Erythroblast (primary cell): Measurements from ENCODE around the gene RANBP9.

Experiments used
- DNase-seq, 2 experiments: peaks; one replicate each; lab custom pipeline; 2025; lab: John Stamatoyannopoulos, UW
- GATA1 ChIP-seq: IDR thresholded peaks from 2 replicates; pipeline ENCODE4 v1.6.1; 2011; ENCODE audit warnings: low read depth, mild to moderate bottlenecking, control low read depth, low read length, moderate library complexity
- POLR2A ChIP-seq: IDR thresholded peaks from 2 replicates; pipeline ENCODE4 v1.6.1; 2011; ENCODE audit warnings: mild to moderate bottlenecking, low read length

RANBP9 gene

GRCh38 chr6:13700232-13700631 lies 11.4 kb downstream of the RANBP9 start:
- no peak for DNase-seq
- TF ChIP-seq GATA1 (no peak), POLR2A (no peak)

- DNase-seq: no peak
- TF ChIP-seq GATA1: no peak
Observed at GRCh38 chr6:13698715-13699114, 12.9 kb downstream of the RANBP9 start.

DNA sequence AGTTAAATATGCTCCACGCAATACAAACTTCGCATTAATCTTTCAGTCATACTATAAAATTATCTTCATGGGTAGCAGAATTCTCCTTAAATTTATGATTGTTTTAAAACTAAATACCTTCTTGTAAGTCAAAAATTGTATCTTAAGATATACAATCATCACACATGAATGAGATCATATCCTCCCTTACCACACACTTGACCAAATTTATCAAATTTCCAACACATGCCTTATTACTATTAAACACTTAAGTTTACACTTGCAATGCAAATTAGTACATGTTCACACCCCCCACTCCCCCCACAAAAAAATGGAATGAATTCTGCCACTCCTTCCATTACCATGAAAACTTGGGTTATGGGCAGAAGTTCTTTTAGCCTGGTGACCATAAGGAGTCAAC lies 13.8 kb downstream of the RANBP9 start:
- DNase-seq: no peak
- no peak for TF ChIP-seq POLR2A

- TF ChIP-seq GATA1: no peak
- TF ChIP-seq POLR2A: no peak
Observed at GRCh38 chr6:13696226-13696625, 15.4 kb downstream of the RANBP9 start.

GRCh38 chr6:13695252-13695651 lies 16.4 kb downstream of the RANBP9 start:
- no peak for DNase-seq
- TF ChIP-seq GATA1: no peak
- TF ChIP-seq POLR2A: no peak

More at GRCh38 chr6:13696226-13696625, 15.4 kb downstream of the RANBP9 start:
- no peak for DNase-seq

DNA sequence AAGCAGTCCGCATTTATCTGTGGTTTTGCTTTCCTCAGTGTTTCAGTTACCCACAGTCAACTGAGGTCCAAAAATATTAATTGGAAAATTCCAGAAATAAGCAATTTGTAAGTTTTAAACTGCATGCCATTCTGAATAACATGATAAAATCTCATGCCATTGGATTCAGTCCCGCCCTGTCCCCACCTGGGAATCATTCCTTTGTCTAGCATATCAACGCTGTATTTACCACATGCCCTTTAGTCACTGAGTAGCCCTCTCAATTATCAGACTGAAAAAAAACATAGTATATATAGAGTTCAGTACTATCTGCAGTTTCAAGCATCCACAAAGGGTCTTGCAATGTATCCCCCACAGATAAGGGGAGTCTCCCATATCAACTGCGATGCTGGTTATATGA lies 17.1 kb downstream of the RANBP9 start:
- TF ChIP-seq POLR2A: no peak
- no peak for TF ChIP-seq GATA1
- peak in 1 of 2 experiments; percentile 16 for DNase-seq

- TF ChIP-seq POLR2A: no peak
- TF ChIP-seq GATA1: no peak
- no peak for DNase-seq
Observed at GRCh38 chr6:13689511-13690256, 22.0 kb downstream of the RANBP9 start.

DNA sequence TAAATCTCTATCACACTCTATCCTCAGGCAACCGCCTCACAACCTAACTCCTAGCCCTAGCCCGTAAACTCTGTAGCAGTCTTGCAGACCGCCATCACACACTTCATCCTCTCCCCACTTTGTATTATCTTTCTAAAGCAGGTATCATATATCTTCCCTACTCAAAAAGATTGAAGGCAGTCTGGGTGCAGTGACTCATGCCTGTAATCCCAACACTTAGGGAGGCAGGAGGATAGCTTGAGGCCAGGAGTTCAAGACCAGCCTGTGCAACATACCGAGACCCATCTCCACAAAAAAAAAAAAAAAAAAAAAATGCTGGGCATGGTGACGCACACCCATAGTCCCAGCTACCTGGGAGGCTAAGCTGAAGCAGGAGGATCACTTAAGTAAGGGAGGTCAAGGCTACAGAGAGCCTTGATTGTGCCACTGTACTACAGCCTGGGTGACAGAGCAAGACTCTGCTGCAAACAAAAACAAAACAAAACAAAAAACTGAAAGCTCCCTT lies 22.9 kb downstream of the RANBP9 start:
- peak in 1 of 2 experiments; percentile 36 for DNase-seq
- no peak for TF ChIP-seq GATA1
- no peak for TF ChIP-seq POLR2A

- TF ChIP-seq GATA1: no peak
- no peak for TF ChIP-seq POLR2A
Observed at GRCh38 chr6:13687917-13688351, 23.7 kb downstream of the RANBP9 start.

DNA sequence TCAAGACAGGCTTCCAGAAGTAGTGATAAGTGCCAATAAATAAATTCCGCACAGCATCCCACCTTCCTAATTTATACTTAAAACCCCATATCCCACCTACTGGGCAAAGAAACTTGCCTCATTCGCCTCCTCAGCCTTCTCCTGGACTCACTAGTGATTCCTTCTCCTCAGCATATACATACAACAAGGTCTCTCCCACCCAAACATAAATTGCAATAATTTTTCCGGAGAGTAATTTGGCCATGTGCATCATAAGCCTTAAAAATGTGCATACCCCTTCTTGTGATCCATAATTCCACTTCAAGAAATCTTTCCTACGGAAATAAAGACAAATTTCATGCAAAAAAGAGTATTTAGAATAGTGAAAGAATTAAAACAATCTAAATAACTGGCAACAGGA lies 26.8 kb downstream of the RANBP9 start:
- no peak for DNase-seq
- TF ChIP-seq POLR2A (no peak), GATA1 (no peak)

More at GRCh38 chr6:13687917-13688351, 23.7 kb downstream of the RANBP9 start:
- no peak for DNase-seq

- TF ChIP-seq GATA1 (no peak), POLR2A (no peak)
- no peak for DNase-seq
Observed at GRCh38 chr6:13683038-13683437, 28.6 kb downstream of the RANBP9 start.

DNA sequence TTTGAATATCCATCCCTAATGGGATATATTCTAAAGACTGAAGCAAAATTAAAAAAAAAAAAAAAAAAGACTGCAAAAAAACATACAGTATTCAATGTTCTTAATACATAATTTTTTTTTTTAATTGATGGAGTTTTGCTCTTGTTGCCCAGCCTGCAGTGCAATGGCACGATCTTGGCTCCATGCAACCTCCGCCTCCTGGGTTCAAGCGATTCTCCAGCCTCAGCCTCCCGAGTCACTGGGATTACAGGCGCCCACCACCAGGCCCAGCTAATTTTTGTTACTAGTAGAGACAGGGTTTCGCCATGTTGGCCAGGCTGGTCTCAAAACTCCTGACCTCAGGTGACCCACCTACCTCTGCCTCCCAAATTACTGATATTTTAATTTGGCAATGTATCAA lies 29.3 kb downstream of the RANBP9 start:
- DNase-seq: no peak
- TF ChIP-seq POLR2A: no peak
- no peak for TF ChIP-seq GATA1

DNA sequence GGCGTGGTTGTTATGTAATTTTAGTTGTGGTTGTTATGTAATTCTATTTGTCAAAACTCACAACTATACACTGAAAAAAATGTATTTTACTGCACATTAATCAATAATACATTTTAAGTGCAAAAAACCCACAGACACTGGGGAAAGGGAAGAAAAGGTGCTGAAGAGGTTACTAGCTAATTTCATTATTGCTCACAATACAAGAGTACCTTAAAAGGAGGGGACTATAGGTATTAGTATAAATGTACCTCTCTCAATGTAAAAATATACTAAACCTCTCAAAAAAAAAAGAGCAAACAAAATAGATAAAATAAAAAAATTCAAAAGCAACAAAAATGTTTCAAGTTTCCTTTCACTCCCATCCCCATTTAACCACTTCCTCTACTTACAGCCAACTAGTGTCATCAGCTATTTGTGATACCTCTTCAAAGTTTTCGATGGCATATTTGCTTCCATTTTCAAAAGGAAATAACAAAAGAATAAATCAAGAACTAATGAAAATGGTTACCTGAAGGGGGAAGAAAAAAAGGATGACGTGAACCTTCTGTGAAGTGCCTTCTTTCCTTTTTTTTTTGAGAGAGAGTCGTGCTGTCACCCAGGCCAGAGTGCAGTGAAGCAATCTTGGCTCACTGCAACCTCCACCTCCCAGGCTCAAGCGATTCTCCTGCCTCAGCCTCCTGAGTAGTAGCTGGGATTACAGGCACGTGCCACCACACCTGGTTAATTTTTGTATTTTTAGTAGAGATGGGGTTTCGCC lies 30.2 kb downstream of the RANBP9 start:
- TF ChIP-seq GATA1 (no peak), POLR2A (no peak)

GRCh38 chr6:13680448-13680968 lies 31.1 kb downstream of the RANBP9 start:
- no peak for DNase-seq
- TF ChIP-seq POLR2A: no peak
- TF ChIP-seq GATA1: no peak

More for the DNA sequence above, 30.2 kb downstream of the RANBP9 start:
- no peak for DNase-seq

DNA sequence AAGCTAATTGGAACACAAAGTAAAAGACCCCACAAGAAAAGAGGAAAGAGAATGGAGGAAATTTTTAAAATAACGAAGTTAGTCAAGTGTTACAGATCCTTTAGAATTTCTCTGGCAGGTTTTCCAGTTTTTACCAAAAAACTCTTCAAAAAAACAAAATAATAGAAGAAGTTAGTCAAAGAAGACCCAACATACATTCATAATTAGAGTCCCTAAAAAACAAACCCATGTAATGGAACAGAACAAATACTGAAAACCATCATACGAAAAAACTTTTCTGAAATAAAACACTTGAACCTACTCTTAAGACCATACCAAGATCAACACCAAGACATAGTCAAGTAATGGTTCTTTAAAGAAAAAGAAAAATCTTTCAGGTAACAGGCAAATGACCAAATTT lies 31.6 kb downstream of the RANBP9 start:
- DNase-seq: no peak
- TF ChIP-seq POLR2A (no peak), GATA1 (no peak)
